NCI-H526 (cell line): ENCODE results near the gene TTC28.
A peak's percentile ranks its signal among the peaks of the same experiment; 100 is the strongest.
"Not testable (repeated sequence)": the region's sequence is repeated elsewhere in the genome, so short reads cannot be mapped to it uniquely, and the experiment has no call there.

Experiments used
- DNase-seq, 2 experiments: peaks; one replicate each; lab custom pipeline; 2025; lab: John Stamatoyannopoulos, UW

Gene TTC28

GRCh38 chr22:28102151-28102812 lies 577.4 kb downstream of the TTC28 start:
- no peak for DNase-seq

DNA sequence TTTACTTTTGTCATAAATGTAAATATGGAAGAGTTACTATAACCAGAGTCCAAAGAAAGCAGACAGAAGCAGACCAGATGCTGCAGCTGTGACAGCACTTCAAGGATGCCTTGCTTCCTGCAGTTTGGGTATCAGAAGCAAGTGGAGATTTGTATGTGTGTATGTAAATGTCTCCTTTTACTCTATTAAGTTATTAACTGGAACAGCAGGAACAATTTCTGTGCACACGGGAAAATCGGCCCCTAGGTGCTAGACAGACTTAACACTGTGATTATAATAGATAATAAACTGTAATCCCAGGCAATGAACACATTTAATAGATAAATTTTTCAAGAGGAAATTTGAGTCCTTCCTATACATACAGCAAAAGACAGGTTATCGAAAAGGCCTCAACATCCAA lies 582.0 kb downstream of the TTC28 start:
- DNase-seq: no peak

DNA sequence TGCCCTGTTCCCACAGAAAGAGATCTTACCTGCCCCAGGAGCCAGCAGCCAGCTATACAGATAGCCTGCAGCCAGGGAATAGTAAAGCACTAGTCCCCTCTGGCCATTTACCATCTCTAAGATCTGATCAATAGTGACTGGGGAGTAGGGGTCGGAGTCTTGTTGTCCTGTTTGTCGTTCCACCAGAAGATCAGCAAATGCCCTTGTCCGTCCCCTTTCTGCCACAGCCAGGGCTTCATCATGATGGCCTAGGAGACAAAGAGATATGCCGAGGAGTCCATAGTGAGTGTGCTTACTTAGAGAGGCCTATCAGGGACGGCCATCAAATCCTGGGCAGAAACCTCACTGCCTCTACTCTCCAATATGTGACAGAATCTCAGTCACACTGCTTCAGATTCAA lies 583.5 kb downstream of the TTC28 start:
- DNase-seq: no peak

- DNase-seq: no peak
Measured at GRCh38 chr22:28095316-28096095, 584.1 kb downstream of the TTC28 start.

GRCh38 chr22:28094771-28095170 lies 584.9 kb downstream of the TTC28 start:
- no peak for DNase-seq

DNA sequence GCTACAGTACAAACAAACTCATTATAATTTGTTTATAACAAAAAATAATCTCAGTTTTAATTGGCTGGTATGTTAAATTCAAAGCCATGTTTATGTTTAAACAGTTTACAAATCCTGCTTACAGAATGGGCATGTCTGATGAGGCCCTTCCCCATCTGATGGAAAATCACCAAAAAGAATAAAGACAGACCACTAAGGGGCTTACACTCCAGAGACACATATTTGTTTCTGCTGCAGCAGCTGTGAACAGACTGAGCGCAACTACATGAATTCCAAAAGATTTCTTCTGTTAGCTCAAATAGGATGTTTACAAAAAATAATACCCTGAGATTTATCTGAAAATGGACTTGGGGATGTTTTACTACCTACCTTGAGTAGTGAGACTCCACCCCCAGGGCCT lies 585.9 kb downstream of the TTC28 start:
- no peak for DNase-seq

- no peak for DNase-seq
Measured at GRCh38 chr22:28091486-28091885, 588.2 kb downstream of the TTC28 start.

DNA sequence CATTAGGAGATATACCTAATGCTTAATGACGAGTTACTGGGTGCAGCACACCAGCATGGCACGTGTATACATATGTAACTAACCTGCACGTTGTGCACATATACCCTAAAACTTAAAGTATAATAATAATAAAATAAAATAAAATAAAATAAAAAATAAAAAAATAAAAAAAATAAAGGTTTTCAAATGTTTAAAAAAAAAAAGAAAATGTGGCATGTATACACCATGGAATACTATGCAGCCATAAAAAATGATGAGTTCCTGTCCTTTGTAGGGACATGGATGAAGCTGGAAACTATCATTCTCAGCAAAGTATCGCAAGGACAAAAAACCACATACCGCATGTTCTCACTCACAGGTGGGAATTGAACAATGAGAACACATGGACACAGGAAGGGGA lies 590.1 kb downstream of the TTC28 start:
- not testable (repeated sequence) for DNase-seq

DNA sequence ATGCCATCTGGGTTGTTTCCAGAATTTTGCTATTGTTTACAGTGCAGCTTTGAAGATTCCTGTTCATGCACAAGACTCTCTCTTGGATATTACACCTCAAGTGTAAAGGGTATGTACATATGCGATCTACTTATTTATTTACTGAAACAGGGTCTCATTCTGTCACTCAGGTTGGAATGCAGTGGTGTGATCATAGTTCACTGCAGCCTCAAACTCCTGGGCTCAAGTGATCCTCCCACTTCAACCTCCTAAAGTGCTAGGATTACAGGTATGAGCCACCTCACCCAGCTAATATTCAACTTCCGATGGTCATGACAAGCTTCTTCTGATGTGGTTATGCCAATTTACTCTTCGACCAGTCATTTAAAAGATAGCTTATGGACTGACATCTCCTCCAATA lies 602.5 kb downstream of the TTC28 start:
- DNase-seq: no peak

GRCh38 chr22:28075358-28075981 lies 604.2 kb downstream of the TTC28 start:
- no peak for DNase-seq

GRCh38 chr22:28074526-28074925 lies 605.1 kb downstream of the TTC28 start:
- DNase-seq: no peak

DNA sequence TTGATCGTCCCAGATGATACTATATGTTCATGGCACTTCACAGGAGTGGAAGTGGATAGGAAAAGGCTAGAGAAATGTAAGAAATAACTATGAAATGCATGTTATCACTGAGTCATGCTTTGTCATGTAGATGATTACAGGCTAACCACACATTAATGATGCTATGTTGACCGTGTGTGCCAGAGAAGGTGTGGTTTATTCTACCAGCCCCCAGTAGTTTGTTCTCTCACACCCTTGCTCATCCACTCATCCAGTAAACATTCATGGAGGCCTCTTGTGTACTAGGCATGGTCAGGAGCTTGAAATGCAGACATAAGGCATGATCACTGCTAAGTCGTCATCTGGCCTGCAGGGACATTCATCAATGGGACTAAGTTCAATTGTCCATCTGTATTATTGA lies 607.6 kb downstream of the TTC28 start:
- DNase-seq: no peak

GRCh38 chr22:28068826-28069225 lies 610.8 kb downstream of the TTC28 start:
- no peak for DNase-seq

GRCh38 chr22:28064920-28065319 lies 614.7 kb downstream of the TTC28 start:
- no peak for DNase-seq

DNA sequence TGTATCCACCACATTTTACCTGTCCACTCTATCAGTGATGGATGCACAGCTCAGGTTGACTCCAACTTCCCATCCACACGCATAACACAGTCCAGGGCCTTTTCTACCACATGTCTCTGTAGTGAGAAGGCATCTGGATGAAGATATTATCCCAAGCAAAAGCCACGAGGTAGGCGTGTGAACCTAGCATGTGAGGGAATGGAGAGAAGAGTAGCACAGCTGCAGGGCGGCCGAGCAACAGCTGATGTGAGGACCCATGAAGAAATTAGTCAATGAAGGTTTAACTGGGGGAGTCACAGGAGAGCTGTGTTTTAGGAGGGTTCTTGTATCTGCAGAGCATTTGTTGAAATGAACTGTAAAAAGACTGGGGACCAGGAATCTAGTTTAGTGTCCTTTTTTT lies 616.0 kb downstream of the TTC28 start:
- DNase-seq: no peak

DNA sequence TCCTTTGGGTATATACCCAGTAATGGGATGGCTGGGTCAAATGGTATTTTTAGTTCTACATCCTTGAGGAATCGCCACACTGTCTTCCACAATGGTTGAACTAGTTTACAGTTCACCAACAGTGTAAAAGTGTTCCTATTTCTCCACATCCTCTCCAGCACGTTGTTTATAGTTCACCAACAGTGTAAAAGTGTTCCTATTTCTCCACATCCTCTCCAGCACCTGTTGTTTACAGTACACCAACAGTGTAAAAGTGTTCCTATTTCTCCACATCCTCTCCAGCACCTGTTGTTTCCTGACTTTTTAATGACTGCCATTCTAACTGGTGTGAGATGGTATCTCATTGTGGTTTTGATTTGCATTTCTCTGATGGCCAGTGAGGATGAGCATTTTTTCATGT lies 619.0 kb downstream of the TTC28 start:
- not testable (repeated sequence) for DNase-seq

- no peak for DNase-seq
Measured at GRCh38 chr22:28058036-28058435, 621.6 kb downstream of the TTC28 start.

GRCh38 chr22:28054819-28055208 lies 624.8 kb downstream of the TTC28 start:
- DNase-seq: no peak

DNA sequence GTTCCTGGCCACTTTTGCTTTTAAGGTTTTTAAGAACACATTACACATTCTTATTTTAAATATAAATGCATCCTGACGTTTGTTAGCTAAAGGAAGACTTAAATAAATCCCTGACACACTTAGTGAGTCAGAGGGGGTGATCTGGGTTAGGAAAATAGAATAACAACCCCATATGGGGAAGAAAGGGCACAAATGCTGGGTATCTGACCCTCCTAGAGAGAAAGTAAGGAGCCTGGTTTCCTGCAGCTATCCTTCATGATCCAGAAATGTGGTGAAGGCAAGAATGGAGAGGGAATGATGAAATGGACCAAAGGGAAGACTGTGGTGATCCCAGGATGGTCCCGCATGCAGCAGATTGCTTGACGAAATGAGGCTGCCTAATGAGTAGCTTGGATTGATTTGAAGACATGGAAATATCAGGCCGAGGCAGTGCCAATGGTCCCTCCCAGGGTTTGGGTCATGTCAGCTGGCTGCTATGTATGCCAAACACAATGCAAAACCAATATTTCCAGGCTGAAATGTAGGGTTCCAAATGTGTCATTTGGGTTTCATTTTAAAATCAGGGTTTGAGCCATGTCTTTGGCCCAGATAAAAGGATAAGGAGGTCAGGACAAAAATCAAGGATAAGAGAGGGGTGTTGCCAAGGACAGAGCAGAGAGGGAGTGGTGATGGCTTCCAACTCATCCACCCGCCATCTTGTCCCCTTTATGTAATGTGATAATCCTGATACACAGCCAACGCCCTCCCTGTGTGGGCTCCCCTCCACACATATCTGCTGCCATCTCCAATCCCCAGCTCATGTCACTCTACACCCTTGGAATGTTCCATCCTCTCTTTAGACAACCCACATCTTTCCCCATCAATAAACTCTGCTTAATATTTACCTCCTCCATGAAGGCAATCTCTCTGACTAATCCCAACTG lies 625.5 kb downstream of the TTC28 start:
- DNase-seq: no peak

DNA sequence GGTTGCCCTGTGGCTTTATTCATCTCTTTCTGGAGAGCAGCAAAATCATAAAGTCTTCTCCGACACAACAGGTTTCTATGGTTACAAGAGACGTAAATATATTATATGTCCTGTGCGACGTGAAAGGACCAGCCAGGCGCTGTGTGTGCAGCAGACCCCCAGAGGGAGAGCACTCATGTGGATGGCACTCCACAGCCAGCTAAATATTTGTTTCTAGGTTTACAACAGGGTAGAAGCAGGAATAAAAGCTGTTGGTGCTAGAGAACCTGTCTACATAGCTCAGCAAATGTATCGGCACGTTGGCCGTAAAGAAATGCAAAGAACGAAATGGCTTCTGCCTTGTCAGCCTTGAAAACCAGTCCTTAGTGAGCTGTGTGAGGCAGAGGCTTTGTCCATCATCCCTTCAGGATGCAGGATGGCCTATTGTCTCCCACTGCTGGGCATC lies 626.8 kb downstream of the TTC28 start:
- no peak for DNase-seq

DNA sequence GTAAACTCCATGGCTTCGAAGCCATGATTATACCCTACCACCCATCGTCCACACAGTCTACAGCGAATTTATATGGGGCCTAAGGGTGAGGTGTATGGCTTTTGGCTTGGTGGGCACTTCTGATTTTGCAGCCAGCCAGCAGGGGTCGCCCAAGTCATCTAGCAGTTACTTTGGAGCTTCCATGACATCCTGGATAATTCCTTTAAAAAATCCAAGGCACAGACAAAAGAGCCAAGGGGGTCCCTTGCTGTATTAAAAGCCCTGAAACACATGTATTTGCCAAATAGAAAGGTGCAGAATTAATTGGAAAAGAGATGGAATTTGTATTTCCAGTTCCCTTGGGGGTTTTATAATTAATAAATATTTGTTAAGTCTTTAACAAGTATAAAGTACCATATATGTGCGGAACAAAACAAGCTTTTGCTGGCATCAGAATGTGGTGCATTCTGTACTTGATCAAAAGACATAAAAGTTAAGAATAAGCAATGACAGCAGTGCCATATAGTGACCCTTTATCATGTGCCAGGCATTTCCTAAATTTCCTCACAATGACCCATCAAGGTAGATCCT lies 627.8 kb downstream of the TTC28 start:
- peak; percentile 25 to 59 for DNase-seq
